HPDE6-E6E7 (cell line): ENCODE measurements around the gene ADAMTSL1.
A peak's percentile ranks its signal among the peaks of the same experiment; 100 is the strongest.

Experiments used
- DNase-seq: peaks from one replicate; pipeline ENCODE4 v3.0.0; 2011; ENCODE audit warnings: missing footprints; ENCODE audit errors: extremely low spot score

ADAMTSL1 gene

DNA sequence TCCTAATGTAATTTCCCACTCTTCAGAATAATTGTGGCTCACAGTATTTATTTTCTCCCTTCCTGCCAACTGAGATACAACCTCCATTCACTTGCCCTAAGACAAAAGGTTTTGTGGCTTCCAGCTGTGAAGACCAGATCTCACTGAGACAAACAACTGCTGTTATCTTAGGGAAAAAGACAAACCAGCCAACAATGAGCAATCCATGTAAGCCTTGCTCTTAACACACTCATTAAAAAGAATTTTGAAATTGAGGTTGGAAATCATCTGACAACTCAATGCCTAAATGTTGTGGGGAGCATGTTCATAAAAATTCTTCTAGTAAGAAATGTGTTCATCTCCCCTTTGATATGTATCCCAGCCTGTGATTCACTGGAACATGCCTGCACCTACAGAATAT lies 132.9 kb downstream of the ADAMTSL1 start:
- no peak for DNase-seq

DNA sequence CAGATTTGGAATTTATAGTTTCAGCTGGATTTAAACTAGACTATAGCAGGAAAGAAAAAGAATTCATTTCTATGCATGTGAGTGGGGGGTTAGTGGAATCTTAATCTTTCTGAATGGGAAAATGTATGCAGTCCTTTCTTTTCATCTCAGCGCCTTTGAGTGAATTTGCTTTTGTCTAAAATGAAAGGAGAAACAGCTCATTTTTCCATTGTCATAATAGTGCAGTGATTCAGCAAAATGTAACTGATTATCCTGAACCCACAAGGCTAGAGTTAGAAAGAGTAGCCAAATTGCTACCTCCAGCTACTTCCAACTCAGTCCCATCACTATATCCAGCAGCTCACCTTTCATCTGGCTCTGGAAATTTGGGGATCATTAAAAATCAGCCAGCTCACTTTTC lies 134.4 kb downstream of the ADAMTSL1 start:
- no peak for DNase-seq

DNA sequence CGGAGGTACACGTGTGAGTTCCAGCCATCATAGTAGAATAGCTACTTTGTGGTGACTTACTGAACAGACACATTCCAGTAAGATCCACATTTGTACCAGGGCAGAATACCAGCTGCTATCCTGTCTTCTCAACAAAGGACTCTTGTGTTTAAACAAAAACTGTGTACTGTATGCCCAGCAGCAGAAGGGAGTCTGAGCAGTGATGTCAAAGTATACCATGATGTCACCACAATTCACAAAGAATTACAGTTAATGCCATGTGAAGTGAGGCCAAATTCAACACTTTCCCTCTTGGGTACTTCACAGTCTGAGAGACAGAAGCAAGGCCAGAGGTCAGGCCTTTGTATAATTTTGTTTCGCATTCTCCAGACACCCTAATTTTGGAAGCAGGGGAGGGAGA lies 137.0 kb downstream of the ADAMTSL1 start:
- DNase-seq, result no peak

DNA sequence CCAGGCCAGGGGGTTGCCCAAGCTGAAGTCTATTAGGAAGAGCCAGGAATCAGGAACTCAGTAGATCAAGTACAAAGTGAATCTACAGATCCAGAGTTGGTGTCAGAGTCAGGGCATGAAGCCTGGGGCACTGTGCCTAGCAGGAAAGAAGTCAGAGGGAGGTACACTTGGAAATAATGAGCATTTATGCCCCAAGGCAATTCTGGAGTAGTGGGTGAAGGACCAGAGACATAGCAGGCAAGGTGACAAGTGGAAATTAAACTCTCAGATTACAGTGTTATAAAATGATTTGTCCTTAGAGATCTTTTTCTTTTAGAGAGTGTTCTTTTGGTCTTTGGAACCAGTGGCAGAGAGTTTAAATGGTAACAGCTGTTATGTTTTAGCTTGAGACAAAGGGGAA lies 138.0 kb downstream of the ADAMTSL1 start:
- no peak for DNase-seq

DNA sequence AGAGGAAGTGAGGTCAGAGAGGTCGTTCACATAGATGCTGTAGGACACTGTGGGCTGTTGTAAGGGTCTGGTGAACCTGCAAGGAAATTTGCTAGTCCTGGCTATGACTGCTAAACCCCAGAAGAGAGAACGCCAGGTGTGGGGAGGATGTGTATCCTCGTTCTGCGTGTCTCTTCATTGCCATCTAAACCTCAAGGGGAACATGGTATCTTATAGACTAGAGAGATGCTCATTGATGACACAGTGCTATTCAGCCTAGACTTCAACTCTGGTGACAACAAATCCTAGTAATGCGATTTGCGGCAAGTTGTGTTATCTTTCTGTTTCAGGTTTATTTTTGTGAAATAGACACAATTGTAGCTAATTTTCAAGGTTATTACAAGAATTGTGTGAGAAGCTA lies 140.2 kb downstream of the ADAMTSL1 start:
- DNase-seq, result no peak

DNA sequence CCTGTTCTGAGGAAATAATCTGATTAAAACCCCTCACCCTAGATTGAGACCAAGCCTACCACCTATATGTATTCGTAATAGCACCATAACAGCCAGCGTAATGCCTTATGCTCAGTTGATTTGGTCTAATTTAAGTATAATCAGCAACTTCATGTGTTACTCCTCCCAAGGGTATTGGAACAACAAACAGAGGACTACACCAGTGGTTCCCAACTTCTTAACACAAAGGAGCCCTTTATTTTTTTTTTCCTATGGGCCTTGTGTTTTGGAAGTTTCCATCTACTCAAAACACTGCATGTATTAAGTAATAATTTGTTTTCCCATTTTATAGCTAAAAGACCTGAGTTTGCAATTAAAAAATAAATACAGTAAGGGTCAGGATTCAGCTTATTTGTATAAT lies 140.7 kb downstream of the ADAMTSL1 start:
- no peak for DNase-seq

DNA sequence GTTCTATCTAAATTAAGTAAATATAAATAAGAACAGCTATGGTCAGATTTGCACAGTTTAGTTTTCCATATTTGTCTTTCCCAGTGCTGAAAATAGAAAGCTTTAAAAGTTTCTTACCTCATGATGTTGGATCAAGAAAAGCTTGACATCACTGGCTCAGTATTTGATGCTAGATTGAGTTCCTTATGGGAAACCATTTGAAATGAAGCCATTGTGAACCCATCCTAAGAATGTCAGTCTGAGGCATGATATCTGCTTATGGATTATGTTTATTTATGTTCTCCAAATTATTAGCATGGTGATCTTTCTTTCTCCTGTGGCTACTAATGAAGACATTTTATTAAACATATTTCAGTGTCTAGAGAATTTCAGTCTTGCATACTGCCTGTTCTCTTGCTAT lies 143.0 kb downstream of the ADAMTSL1 start:
- no peak for DNase-seq

DNA sequence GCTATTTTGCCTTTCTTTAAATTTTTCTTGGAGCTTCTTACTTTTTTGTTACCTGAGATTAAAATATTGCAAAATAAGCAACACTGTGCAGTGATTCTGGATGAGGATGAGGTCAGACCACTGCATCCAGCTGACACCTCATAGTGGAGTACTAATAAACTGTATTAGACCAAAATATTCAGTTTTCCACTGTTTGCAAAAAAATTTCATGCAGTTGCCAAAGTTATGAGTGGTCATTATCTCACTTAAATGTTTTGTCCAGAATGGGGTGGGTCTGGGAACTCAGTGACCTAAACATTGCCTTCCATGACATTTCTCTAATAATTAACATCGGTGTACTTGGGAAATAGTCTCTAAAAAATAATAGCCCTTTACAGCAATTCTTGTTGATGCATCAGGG lies 143.8 kb downstream of the ADAMTSL1 start:
- DNase-seq, result no peak

DNA sequence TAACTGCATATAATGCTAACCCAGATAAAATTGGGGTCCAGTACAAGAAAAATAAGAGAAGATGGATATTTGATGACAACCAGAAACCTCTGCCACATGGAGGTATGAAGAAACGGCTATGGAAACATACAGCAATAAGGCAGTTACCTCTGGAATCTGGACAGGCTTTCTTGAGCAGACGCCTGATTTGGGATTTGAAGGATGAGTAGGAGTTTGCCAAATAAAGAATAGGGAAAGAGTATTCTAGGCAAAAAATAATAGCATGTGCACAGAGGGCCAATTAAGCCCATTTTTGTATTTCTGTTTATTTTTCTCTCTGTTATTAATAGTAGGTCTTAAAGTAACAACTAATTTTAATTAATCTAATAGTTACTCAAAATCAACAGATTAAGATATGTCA lies 144.9 kb downstream of the ADAMTSL1 start:
- DNase-seq, result no peak

DNA sequence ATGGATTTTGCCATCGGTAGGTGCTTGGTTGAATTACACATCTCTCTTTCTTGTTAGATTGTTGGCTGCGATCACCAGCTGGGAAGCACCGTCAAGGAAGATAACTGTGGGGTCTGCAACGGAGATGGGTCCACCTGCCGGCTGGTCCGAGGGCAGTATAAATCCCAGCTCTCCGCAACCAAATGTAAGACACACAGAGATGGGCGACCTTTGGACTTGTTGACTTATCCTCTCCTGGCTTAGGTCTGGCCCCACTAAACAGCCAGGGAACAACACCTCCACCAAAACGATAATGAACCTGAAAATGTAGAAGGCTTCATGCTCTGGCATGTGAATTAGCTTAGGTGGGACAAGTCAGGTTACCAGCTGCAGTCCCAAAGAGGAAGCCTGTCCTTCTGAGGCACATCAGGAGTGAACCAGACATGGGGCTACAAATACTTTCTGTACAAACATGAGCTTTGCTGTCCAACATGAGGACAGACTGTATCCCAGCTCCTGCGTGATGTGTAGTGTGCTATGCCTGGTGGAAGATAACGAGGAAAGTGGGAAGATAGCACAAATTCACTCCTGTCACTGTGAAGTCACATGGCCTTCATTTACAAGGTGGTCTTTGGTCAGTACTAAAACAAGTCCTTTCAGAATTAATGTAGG lies 148.4 kb downstream of the ADAMTSL1 start:
- DNase-seq, result no peak

DNA sequence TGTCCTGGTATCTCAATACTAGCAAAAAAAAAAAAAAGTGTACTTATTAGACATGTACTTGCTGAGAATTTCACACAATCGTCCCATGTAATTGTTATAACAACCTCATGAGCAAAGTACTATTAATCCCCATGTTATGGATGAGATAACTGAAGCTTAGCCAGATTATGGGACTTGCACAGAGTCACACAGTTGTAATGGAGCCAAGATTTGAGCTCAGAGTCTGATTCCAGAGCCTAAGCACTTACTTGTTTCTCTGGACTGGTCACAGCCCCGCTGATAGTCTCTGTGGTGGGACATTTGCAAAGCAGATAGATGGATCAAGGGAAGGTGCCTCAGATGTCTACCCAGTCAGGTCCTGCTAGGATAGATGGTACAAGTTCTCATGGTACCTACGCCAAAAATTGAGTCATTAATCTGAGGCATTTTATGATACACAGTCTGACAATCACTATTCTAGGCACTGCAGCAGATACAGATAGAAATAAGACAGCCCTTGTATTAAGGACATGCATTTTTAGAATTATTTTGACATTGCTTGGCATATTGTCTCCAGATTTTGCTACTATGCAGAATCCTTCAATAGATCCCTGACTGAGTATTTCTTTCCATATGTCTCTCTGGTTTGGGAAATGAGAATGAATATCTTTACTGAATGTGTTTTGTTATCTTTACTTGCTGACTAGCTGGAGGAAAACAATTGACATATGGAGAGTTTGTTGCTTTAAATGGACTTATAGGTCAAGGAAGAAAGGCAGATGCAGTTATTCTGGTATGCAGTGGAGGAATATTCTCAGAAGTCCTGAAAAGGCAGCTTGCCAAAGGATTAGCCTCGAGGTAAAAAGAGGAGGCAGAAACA lies 149.5 kb downstream of the ADAMTSL1 start:
- DNase-seq, result no peak

DNA sequence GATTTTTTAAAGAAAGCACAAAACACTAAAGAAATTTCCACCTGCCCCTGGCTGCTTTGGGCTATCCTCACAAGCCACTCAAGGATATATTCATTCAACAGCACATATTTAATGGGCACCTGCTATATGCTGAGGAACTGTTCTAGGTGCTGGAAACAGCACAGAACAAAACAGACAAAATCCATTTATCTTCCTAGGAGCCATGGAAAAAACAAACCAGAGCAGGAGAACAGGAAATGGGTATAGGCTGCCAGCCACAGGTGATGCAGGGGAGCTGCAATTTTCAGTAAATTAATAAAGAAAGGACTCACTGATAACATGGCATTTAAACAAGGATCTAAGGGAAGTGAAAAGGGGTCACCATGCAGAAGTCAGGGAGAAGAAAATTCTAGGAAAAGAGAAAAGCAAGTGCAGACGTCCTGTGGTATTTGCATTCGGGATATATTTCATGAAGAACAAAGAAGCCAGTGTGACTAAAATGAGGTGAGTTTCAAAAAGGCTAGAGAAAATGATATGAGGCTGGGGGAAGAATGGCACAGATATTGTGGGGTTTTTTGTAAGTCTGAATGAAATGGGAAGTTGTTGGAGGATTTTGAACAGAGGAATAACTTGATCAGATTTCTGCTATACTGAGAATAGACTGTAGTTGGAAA lies 152.2 kb downstream of the ADAMTSL1 start:
- no peak for DNase-seq

DNA sequence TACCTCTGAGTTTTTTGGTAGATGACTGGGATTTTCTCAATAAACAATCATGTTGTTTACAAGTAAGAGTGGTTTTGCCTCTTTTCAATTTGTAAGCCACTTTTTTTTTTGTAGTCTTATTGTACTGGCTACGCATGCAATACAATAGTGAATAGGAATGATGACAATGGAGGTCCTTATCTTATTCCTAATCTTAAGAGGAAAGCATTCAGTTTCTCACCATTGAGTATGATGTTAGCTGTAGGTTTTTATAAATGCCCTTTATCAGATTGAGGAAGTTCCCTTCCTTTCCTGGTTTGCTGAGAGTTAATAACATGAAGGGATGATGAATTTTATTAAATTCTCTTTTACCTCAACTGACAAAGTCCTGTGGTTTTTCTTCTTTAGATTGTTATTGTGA lies 155.2 kb downstream of the ADAMTSL1 start:
- no peak for DNase-seq

DNA sequence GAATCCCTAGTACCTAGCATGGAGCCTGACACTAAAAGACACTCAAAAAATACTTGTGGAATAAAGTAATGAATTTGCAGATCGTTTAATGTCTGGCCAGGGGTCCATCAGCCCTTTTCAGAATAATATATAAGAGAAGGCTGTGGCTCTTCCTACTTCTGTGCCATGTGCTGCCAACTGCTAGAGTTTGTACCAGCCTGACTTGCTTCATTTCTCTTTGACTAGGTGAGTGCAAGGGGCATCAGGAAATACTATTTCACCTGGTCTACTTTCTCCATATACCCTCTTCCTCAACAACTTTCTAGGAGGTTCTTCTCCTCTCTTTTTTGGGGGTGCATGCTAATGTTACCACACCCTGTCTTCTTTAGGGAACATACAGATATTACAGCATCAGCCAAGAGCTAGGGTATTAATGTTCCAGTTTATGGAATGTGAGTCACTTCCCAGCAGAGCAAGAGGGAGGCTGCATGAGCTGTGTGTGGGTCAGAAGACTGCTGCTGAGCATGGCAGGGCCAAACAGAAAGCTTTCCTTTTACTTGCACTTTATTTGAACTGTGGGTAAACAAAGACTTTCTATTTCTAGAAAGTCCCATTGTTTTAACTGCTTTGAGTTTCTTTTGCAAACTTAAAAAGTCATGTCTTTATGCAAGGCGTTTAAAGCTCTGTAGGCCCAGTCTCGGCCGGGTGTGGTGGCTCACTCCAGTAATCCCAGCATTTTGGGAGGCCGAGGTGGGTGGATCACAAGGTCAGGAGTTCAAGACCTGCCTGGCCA lies 158.9 kb downstream of the ADAMTSL1 start:
- peak; percentile 46 for DNase-seq

DNA sequence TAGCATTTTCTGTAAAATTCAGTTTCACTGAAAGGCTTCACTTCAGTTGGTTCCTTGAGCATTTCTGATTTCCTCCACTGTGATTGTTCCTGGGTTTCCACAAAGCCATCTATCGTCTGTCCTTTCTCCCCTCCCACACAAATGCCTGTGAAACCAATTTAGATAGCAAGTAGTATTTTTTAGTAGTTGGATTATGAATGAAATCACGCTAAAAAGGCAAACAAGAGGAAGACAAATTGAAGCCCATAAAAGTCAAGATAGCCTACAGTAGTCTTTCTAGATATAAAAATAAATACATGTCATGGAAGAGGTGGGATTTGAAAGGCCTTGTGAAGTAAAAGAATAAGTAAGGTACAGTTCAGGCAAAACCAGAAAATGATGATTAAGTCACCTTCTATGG lies 162.8 kb downstream of the ADAMTSL1 start:
- no peak for DNase-seq

DNA sequence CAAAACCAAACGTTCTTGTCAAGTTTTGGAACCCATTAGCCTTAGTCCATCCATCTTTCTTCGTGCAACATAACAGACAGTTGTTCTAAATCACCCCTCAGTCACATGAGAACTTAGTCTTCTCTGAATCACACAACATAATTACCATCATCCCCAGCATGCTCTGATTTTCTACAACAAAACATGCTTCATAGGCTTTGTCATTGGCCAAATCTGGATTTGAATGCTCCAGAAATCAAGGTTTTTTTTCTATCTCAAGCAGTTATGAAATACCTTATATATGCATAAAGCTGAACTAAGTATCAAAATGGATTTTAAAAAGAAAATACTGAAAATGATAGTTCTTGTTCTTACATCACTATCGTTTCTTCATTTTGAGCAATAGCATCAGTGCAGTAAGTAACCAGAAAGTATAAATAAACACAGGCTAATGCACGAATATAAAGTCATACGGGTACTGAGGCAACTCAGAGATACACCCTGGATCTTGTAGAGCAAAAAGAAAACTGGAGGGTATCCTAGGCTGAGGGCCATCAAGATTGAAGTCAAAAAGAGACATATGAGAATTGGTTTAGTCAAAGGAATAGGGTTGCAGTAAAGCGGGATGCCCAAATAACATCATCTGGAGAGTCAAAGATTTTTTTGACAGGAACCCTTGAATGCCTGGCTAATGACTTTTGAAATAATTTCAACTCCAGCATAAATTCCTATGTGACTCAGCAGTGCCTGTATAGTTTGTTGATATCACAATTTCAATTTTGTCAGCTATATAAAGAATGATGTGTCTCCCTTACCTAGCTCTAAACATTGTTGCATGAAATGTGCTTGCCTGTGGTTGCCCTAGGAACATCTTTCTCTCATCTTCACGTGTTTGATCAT lies 164.7 kb downstream of the ADAMTSL1 start:
- no peak for DNase-seq

DNA sequence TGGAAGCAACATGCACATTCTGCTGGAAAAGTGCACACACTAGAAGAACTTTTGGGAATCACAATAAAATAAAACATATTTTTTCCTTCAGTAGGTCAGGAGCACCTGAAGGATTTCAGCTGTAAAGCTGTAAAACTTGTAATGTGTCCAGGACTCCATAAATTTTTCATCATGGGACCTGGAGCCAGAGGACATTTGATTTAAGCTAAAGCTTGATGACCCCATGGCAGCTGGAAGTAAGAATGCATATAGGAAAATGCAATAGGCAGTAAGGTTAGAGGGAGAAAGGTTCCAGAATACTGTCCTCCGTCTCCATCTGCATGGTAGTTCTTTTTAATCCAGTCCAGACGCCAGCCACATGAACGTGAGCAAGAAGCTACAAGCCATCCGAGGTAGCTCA lies 166.0 kb downstream of the ADAMTSL1 start:
- DNase-seq, result no peak

DNA sequence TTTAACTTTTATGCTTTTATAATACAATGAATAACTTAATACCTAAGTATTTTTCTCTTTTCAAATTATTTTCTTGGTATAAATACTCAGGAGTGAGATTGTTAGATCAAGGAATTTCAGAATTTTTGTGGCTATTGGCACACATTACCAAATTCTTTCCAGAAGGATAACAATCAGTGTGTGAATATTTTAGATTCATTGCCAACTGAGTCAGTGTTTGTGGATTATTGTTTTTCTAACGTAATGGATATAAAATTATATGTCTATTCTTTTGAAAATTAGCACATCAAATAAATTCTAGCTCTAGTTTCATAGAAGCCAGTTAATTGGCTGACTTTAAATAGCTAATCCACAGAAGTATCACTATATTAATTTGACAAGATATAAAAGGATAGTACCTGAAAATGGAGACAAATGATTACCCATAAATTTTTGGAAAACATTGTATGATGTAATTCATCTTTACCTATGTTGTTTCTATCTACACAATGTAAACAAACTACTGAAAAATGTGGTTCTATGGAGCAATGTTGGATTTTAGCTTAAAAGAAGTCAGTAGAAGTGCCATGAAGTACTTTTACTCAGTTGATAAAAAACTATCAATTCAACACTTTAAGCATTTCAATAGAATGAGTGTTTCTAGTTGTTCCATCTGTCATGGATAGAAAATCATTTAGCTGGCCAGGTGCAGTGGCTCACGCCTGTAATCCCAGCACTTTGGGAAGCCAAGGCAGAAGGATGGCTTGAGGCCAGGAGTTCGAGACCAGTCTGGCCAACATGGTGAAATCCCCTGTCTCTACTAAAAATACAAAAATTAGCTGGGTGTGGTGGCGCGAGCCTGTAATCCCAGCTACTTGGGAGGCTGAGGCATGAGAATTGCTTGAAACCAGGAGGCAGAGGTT lies 185.1 kb downstream of the ADAMTSL1 start:
- DNase-seq, result no peak

DNA sequence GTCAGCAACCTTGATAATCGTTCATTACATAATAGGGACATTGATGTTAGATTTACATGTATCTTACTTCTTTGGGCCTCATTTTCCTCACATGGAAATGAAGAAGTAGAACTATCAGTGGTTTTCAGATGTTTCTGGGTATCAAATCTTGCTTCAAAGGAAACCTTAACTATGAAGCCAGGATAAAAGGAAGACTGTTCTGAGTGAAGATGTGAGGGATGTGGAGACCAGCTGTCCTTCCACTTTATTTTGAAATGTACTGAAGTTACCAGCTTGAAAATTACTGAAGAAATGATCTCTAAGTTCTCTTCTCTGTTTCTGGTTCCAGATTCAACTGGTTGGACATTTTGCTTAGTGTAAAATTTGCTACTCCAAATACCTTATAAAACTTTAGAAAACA lies 186.0 kb downstream of the ADAMTSL1 start:
- no peak for DNase-seq

DNA sequence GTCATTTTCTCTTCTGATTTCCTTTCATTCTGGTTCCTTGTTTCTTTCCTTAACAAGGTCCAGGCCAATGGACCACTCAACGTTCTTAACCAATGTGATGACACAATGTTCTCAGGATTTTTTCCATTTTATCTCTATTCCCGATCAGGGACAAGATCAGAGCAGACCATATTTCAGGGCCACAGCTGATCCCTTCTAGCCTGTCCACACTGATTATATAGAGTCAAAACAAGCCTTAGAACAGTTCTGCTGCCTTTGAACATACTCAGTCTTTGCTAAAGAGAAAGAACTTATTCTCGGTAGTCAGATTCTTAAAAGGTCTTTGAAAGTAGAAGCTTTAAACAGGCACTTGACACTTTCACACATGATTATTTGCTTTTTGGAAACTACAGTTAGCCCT lies 188.4 kb downstream of the ADAMTSL1 start:
- no peak for DNase-seq
